ENCODE results near the gene MASP1.

The MASP1 gene, protein sequence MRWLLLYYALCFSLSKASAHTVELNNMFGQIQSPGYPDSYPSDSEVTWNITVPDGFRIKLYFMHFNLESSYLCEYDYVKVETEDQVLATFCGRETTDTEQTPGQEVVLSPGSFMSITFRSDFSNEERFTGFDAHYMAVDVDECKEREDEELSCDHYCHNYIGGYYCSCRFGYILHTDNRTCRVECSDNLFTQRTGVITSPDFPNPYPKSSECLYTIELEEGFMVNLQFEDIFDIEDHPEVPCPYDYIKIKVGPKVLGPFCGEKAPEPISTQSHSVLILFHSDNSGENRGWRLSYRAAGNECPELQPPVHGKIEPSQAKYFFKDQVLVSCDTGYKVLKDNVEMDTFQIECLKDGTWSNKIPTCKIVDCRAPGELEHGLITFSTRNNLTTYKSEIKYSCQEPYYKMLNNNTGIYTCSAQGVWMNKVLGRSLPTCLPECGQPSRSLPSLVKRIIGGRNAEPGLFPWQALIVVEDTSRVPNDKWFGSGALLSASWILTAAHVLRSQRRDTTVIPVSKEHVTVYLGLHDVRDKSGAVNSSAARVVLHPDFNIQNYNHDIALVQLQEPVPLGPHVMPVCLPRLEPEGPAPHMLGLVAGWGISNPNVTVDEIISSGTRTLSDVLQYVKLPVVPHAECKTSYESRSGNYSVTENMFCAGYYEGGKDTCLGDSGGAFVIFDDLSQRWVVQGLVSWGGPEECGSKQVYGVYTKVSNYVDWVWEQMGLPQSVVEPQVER

DNA sequence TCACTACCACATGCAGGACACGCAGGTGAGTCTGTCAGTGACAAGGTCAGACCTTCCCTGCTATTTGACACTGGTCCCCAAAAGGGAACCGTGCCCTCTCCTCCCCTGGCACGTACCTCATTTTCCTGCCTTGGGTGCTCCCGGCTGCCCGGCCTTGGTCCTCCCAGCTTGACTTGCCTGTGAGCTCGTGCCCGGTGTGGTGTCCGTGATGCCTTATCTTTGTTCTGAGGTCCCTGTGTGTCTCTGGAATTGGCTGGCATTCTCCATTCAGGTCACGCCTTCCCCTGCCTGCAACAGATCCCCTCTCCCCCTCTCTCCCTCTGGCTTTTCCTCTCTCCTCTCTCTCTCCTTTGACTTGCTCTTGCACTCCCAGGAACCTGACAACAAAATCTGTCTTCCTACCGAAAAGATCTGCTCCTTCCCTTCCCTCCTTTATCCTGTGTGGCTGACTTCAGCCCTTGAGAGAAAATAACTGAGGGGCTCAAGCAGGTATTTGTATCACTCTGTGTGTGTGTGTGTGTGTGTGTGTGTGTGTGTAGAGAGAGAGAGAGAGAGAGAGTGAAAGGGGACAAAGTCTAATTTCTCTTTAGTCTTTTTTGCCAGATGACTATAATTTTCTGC lies at the start of gene MASP1:
Gene MASP1 (minus strand): TSS at position 226 of the 621 bp plus-strand sequence. CDS start 105 bp downstream, at position 121.
- DNase-seq: no peak

DNA sequence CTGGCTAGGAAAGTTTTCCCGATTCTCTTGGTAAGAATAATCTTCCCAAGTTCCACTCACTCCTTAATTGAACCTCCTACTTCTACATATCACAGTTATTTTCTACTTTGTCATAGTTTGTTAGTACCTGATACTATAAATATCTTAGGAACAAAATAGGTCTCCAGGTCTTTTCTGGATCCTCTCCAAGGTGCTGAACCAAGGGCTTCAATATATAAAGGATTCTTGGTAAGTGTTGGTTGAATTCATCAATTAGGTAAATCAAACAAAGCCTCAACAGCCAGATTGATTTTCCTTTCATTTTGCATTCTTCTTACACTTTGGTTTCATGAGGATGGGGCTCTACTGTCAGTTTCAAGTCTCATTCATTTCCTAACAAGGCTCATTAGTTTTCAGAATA lies 49.0 kb upstream of the MASP1 start:
- no peak for DNase-seq

DNA sequence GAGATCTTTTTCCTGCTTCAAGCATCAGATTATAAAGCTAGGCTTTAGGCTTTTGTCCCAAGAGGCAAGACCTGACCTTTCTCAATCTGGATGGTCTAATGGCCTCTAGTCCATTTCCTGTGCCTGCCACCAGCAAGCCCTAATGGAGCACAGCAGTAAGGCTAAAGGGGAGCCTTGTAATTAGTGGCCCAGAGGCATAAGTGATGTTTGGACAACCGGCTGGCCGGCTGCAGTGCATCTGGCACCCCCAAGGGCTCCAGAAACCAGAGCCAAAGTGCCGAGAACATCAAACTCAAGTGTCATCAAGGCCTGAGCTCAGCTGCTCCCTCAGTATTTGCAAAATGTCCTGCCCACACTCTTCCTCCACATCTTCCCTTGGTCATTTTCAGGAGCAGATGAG lies 44.8 kb upstream of the MASP1 start:
- DNase-seq: no peak

DNA sequence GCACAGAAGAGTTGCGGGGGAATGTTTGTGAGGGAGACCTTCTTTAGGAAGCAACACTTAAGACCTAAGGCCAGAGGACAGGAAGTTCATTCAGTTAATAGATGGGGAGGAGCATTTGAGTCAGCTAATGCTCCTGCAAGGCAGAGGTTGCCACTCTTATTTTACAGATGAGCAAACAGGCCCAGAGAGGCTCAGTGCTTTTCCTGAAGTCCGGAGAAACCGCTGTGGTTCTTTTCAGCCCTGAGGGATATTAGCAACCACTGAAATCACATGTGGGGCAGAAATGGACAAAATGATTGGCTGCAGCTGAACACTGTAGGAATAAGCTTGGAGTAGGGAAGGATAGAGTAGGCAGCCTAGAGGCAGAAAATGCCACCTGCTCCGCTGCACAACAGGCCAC lies 43.4 kb upstream of the MASP1 start:
- DNase-seq: no peak

DNA sequence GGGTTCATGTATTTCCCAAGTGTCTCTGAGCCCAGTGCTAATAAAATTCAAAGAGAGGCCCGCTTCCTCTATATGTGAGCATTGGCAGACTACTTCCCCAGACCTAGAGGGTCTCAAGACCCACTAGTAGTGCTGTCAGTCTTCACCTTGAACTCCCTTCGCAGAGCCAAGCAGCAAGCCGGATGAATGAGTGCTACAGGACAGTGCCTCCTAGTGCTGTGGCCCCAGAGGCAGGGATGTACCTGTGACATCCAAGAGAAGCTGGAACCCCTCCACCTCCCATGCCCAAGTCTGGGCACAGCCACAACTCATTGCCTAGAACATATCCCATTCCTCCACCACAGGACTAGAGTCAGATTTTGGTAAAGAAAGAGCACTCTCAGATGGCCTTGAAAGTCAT lies 37.2 kb upstream of the MASP1 start:
- no peak for DNase-seq

DNA sequence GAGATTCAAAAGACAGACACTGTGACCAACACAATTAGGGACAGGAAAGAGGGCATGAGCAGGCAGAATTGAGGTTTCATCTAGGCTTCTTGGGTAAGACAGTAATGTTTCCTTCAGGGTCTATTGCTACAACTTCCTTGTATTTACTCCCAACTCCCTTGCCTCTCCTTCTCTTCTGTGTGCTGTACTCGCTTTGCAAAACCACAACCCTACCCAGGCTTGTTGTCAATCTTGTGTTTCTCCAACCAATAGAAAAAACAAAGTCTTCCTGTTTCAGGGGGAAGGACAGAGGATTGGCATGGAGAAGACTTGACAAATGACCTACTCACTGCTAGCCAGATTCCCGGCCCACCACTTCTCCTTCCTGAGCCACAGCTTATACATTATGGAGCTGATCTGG lies 36.3 kb upstream of the MASP1 start:
- no peak for DNase-seq

DNA sequence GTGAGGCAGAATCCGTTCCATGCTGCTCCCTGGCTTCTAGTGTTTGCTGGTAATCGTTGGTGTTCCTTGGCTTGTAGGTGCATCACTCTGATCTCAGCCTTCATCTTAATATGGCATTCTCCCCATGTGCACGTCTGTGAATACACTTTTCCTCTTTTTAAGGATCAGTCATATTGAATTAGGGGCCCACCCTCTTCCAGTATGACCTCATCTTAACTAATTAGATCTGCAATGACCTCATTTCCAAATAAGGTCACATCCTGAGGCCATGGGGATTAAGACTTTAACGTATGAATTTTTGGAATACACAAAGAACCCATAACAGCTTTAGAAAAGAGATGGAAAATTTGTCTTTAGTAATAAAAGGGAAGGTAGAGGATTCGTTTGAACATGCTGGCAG lies 34.1 kb upstream of the MASP1 start:
- no peak for DNase-seq

DNA sequence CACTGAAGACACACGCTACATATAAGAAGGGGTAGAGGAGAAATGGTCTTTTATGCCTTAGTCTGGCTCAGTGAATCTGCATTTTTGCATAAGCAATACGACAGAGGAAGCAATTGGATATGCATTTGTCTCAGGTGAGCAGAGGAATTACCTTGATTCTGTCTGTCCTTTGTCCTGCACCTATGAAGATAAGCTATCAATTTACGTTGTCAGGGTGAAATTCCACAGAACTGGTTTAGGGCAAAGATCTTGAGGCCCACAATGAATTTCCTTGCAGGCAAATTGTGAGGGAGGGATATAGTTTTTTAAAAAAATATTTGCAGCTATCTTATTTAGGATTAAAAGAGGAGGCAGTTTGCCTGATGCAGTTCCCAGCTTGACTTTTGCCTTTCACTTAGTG lies 31.6 kb upstream of the MASP1 start:
- DNase-seq: no peak

DNA sequence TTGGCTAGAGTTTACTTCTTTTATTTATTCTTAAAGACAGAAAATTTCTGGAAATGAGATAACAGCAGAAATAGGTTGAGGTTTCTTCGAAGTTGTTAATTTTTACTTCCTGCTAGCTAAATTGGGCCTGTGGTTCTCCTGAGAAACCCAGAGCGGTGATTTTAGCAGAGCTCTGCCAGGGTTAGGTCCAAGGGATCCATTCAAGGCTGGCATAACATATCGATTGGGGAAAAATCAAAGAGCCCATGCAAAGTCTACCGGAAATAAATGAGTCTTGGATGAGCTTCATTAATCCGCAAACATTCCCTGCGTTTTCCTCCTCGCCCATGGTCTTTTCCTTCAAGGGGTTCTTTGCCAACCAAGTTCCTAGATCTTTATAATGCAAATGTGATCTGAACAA lies 30.8 kb upstream of the MASP1 start:
- no peak for DNase-seq

DNA sequence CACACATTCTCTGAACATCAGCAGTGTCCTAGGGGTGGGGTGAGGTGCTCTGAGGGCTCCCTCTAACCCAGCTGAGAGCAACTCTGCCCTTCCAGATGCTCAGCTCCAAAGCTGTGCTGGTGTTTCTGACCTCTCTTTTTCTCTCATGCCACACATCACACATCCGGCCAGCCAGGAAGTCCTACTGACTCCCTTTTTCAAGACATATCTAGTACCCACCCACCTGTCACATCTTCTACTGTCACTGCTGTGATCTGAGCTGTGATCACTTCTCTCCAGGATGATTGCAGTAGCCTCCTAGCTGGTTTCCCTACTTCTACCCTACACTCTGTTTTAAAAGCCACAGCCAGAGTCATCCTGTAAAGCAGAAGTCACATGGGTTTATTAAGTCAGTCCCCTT lies 30.2 kb upstream of the MASP1 start:
- no peak for DNase-seq

DNA sequence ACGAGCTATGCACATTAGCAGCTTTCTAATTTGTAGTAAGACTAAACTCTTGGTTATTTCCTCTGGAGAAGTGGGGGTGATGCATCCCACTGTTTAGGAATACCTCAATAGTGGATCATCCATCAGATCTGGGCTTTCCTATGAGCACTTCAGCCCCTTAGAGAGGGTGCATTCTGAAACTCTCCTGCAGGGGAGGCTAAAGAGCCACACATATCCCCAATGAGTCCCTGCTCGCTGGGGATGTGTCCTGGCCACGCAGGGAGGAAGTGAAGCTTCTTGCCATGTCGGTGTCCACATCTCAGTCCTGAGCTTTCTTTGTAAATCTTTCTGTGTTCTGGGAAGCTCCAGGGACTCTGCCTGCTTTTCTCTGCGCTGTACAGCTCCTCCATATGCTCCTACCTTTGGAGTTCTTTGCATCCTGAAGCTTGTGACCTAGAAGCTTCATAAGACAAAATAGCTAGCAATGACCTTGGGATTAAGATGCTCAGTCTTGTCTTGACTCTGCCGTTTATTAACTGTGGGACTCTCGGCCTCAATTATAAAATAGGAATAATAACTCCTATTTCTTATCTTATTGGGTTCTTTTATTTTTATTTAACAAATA lies 28.3 kb upstream of the MASP1 start:
- no peak for DNase-seq

DNA sequence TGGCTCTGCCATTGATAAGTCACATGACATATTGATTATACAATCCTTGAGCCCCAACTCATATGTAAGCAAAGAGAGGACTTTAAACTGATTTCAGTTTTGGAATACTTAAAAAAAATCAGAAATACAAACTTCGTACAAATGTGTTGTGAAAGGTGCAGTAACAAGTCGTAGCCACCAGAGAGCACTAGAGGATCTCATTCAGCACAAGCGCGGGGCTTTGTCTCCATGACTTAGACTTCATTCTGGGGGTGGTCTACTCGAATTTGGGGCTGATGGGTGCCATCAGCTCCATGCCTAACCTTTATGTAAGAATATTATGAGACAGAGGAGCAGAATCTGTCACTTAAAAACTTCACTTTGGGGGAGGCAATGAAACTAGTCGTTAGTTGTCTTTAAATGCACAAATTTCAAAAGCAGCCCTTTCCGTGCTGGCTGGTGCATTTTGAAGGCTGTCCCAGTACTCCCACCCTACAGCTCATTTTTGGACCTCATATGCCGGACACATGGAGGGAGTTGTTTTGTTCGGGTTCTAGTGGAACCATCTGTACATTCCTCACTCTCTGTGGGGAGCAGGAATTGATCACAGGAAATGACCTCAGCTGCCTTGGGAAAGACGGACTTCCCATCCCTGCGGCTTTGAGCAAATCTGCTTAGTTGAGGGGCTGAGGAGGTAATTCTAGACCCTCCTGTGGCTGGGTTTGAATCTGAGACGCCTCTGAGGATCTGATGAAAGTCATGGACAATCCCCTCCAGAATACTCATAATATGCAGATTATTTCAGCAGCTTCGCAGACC lies 27.5 kb upstream of the MASP1 start:
- peak; percentile 52 for DNase-seq

DNA sequence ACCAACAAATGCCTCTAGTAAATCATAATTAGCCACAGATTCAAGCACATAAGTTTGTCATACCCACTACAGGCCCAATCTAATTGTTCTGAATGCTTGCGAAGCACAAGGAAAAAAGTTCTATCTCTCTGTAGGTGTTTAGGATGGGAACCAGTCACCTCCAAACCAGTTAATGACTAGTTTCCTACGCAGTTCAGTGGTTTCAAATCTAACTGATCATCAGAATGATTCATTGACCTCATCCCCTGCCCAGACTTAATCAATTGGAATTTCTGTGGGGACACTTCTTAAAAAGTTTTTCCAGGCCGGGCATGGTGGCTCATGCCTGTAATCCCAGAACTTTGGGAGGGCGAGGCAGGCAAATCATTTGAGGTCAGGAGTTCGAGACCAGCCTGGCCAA lies 24.3 kb upstream of the MASP1 start:
- DNase-seq: no peak

DNA sequence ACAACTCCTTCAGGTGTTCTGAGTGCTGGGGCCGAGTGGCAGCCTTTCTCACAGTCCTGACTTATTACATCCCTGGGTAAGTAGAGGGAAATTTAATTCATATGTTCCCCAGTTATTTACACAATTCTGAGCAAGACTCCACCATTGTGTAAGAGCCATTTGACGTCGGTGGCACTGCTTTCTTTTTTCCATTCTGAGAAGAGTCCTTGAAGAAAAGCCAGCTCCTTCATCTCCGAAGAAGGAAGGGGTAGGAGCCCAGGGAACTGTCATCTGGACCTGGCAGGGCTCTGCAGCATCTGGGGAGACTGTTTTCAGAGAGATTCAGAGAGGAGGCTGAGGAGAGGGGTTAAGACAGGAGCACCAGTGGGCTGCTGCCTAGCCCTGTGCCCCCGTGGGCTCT lies 22.6 kb upstream of the MASP1 start:
- no peak for DNase-seq

DNA sequence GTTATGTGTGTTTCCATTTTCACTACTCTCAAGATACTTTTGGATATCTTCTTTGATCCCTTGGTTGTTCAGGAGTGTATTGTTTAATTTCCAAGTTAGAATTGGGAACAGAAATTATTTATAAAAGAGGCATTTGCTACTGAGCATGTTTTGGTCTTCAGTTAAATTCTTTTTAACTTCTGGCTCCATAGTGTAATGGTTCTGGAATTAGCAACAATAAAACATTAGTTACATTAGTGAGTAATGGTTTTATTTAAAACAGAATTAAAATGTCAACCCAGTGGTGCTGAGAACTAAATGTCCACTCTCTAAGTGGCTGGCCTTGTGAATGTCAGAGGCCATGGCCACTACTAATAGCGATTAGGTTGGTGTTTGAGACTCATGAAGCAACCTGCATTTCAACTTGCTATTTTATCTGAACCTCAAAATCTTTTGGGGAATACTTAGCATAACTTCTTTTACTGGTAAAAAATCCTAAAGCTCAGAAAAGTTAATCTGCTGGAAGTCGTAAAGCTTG lies 19.5 kb upstream of the MASP1 start:
- no peak for DNase-seq

DNA sequence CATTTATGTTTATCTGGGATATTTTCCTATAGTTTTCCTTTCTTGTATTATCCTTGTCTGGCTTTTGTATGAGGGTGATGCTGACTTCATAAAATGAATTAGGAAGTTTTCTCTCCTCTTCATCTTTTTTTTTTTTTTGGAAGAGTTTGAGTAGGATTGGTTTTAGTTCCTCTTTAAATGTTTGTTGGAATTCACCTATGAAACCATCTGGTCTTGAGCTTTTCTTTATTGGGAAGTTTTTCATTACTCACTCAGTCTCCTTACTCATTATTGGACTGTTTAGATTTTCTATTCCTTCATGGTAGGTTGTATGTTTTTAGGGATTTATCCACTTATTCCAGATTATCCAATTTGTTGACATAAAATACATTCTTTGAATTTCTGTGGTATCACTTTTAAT lies 18.7 kb upstream of the MASP1 start:
- DNase-seq: no peak

DNA sequence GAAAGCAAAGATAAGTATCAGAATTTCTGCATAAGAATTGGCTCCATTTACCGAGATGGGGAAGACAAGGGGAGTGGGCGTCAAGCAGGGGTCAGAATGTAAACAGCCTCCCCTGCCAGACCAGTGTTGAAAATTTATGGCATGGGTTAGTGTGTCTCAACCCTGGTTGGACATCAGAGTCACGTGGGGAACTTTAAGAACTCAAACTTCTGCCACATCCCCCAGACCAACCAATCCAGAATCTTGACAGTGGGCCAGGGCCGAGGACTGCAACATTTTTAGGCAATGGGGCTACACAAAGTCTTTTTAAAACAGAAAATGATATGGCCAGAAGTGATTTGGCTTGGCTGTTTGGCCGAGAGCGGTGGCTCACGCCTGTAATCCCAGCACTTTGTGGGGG lies 14.3 kb upstream of the MASP1 start:
- no peak for DNase-seq

DNA sequence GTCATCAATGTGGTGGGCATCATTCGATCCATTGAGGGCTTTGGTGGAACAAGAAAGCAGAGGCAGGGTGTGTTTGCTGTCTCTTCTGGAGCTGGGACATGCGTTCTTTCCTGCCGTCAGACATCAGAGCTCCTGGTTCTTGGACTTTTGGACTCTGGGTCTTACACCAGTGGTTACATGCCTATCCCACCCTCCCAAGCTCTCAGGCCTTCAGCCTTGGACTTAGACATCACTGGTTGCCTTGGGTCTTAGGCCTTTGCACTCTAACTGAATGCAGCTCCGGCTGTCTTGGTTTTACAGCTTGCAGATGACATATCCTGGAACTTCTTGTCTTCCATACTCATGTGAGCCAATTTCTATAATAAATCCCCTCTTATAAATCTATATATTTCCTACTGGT lies 8.1 kb upstream of the MASP1 start:
- no peak for DNase-seq

DNA sequence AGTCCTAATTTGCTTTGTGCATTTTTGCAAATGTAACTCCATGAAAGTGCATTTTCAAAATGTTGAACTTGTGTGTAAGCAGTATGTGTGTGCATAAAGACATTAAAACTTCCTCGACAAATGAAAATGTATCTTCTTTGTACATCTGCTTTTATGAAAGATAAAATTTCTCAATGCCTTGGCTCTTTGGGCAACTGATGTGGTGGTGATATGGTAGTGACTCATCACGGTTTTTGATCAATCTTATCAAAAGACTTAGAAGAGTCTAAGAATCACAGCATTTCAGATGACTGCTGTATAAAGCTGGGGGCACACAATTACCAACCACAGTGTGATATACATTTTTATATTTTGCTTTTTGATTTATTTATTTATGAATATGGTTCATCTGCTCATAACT lies 5.4 kb upstream of the MASP1 start:
- no peak for DNase-seq

DNA sequence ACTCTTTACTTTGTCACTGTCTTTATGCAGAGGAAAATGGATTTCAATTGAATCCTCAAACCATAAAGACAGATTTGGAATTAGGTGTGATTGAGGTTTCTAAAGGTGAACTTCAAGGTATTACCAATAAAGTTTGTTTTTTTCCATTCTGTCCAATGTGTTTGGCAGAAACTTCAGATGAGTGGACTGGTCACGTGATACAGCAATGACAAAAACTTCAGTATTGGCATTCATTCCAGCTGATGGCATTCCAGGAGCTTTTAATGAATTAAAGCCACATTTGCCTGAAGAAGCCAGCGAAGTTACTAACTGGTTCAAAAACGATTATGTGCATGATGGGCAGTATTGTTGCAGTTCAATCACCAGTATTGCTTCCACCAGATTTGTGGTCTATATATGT lies 4.5 kb upstream of the MASP1 start:
- DNase-seq: no peak

DNA sequence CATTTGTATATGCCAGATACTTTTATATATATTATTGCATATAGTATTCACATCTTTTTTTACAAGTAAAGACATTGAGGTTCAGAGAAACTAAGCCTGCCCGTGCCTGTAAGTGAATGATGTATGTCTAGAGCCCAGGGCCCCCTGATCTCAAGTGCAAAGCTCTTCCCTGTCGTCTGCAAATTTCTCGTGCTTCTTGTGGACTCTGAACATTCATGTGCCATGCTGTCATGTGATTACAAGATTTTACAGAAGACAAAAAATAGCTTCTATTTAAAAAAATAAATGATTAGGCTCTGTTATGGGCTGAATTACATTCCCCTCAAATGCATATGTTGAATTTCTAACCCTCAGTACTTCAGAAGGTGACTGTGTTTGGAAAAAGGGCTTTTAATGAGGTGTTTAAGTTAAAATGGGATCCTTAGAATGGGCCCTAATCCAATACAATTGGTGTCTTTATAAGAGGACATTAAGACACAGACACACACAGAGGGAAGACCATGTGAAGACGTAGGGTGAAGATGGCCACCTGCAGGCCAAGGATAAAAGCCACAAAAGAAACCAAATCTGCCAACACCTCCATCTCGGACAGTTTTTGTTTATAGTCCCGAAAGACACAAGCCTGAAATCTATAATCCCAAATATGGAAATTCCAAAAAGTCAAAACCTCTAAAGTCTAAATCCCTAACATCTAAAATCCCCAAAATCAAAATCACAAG lies 3.9 kb upstream of the MASP1 start:
- no peak for DNase-seq

Data from NCI-H2171 treated with DMSO at 0.1 percent for 48 hours (cell line).